Measurements from ENCODE around the gene NR3C2.

The NR3C2 gene

DNA sequence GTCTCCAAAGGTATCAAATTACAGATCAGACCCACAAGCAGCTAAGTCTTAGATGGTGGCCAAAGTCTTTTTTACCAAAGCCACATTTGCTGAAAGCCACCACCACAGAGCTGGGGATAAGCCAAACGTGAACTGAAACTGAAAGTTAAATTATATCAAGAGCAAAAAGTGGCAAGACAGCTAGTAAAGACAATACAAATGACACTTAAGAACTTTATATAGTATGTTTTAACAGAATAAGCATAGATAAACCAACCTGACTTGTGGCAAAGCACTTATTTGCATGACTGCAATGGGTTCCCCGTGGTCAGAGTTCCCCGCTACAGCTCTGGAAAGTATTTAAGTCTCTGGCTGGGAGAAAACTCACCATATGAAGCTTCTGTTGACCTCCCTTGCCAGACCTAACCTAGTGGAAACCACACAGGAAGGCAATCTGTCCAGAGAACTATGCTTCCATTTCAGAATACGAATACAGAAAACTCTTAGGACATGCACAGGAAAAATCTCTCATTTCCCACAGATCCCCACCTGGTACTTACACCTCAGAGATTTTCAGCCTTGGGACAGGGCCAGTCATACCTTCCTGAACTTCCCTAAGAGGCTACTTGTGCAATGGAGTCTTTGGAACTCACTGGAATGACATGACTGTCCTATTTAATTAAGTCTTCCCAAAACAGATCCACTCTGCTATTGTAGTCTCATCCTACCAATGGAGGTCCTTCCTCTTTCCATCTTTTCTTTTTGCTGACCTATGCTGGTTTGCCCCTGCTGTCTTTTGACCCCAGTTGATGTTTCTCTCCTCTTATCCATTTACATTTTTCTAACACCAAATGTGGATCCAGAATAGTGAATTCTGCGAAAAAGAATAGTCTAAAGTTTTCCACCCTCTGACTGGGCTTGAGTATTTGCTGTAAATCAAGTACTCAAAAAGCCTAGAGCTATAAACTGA, 225.1 kb downstream of the NR3C2 start:
- TF ChIP-seq CTCF (IDR thresholded peaks at IDR 0.05; ENCODE audit: insufficient read depth, low read length, poor library complexity, severe bottlenecking) (no peak), EZH2phosphoT487 (conservative IDR thresholded peaks at IDR 0.05; ENCODE audit: low read length) (no peak)
- Histone ChIP-seq H3K27me3 (ENCODE audit: low read length) (no peaks in the 10 kb centered on the region), H3K36me3 (ENCODE audit: low read length) (no peaks in the 10 kb centered on the region), H3K9me3 (ENCODE audit: insufficient read depth, low read length) (no peaks in the 10 kb centered on the region), H3F3A (ENCODE audit: insufficient read depth) (no peaks in the 10 kb centered on the region), H3K79me2 (ENCODE audit: insufficient read depth, low read length) (no peaks in the 10 kb centered on the region), H2AFZ (ENCODE audit: low read depth, low read length, severe bottlenecking) (peak overlapping the region; percentile 47), H3K27ac (ENCODE audit: low read depth, low read length) (no peak overlapping the region), H3K4me3 (ENCODE audit: insufficient read depth, low read length, poor library complexity, severe bottlenecking) (peak overlapping the region; percentile 6), H3K9me2 (replicated peaks; ENCODE audit: insufficient read depth, low read length) (no peaks in the 10 kb centered on the region), H4K20me1 (ENCODE audit: low read depth, low read length) (no peaks in the 10 kb centered on the region), H3K4me2 (ENCODE audit: low read depth, low read length, poor library complexity, severe bottlenecking) (peak overlapping the region; percentile 48), H3K9ac (ENCODE audit: low read length) (no peak overlapping the region)

- no peak for TF ChIP-seq CTCF (IDR thresholded peaks at IDR 0.05; ENCODE audit: insufficient read depth, low read length, poor library complexity, severe bottlenecking)
- no peak for TF ChIP-seq EZH2phosphoT487 (conservative IDR thresholded peaks at IDR 0.05; ENCODE audit: low read length)
- Histone ChIP-seq H3K4me2 (ENCODE audit: low read depth, low read length, poor library complexity, severe bottlenecking) (peak overlapping the region; percentile 48), H2AFZ (ENCODE audit: low read depth, low read length, severe bottlenecking) (peak overlapping the region; percentile 47)
Observed at GRCh38 chr4:148216321-148216720, 225.9 kb downstream of the NR3C2 start.

DNA sequence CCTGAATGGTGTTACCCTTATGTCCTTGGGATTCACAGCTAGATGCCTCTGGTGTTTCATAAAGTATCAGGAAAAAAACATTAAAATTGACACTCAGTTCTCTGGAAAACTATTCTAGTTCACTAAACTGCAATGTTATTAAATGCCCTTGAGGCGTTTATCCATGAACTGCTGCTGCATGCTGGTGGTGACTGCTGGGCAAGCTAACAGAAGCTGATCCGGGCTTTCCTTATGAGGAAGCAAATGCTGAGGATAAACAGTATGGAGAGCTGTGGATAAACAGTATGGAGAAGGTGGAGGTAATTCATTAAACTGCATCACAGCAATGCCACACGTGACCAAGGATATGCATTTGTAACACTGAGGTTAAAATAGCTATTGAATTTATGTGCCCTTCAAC, 227.0 kb downstream of the NR3C2 start:
- Histone ChIP-seq H3K4me3 (ENCODE audit: insufficient read depth, low read length, poor library complexity, severe bottlenecking) (no peak overlapping the region), H3K9me2 (replicated peaks; ENCODE audit: insufficient read depth, low read length) (no peaks in the 10 kb centered on the region), H3K36me3 (ENCODE audit: low read length) (no peaks in the 10 kb centered on the region), H3K27ac (ENCODE audit: low read depth, low read length) (no peak overlapping the region), H4K20me1 (ENCODE audit: low read depth, low read length) (no peaks in the 10 kb centered on the region), H3F3A (ENCODE audit: insufficient read depth) (no peaks in the 10 kb centered on the region), H3K4me2 (ENCODE audit: low read depth, low read length, poor library complexity, severe bottlenecking) (no peak overlapping the region), H3K9me3 (ENCODE audit: insufficient read depth, low read length) (no peaks in the 10 kb centered on the region), H3K79me2 (ENCODE audit: insufficient read depth, low read length) (no peaks in the 10 kb centered on the region), H2AFZ (ENCODE audit: low read depth, low read length, severe bottlenecking) (no peak overlapping the region), H3K27me3 (ENCODE audit: low read length) (no peaks in the 10 kb centered on the region), H3K9ac (ENCODE audit: low read length) (no peak overlapping the region)
- TF ChIP-seq CTCF (IDR thresholded peaks at IDR 0.05; ENCODE audit: insufficient read depth, low read length, poor library complexity, severe bottlenecking) (no peak), EZH2phosphoT487 (conservative IDR thresholded peaks at IDR 0.05; ENCODE audit: low read length) (no peak)

More at GRCh38 chr4:148216321-148216720, 225.9 kb downstream of the NR3C2 start:
- H3K9ac ChIP-seq (ENCODE audit: low read length), result no peak overlapping the region
- no peak overlapping the region for H3K27ac ChIP-seq (ENCODE audit: low read depth, low read length)
- no peaks in the 10 kb centered on the region for H3K79me2 ChIP-seq (ENCODE audit: insufficient read depth, low read length)
- no peaks in the 10 kb centered on the region for H3K9me3 ChIP-seq (ENCODE audit: insufficient read depth, low read length)
- no peak overlapping the region for H3K4me3 ChIP-seq (ENCODE audit: insufficient read depth, low read length, poor library complexity, severe bottlenecking)
- no peaks in the 10 kb centered on the region for H4K20me1 ChIP-seq (ENCODE audit: low read depth, low read length)
- H3K27me3 ChIP-seq (ENCODE audit: low read length), result no peaks in the 10 kb centered on the region
- H3K36me3 ChIP-seq (ENCODE audit: low read length), result no peaks in the 10 kb centered on the region
- H3K9me2 ChIP-seq (replicated peaks; ENCODE audit: insufficient read depth, low read length), result no peaks in the 10 kb centered on the region
- H3F3A ChIP-seq (ENCODE audit: insufficient read depth), result no peaks in the 10 kb centered on the region
